GM19463 (cell line): ENCODE measurements around the gene CPT1C.

ENCODE experiments used
- ATAC-seq: cut with Tn5 transposase; IDR thresholded peaks from one replicate; pipeline ENCODE4 v1.9.1; 2021; ENCODE audit warnings: mild to moderate bottlenecking, moderate library complexity; ENCODE audit not compliant: unreplicated experiment

The CPT1C gene

DNA sequence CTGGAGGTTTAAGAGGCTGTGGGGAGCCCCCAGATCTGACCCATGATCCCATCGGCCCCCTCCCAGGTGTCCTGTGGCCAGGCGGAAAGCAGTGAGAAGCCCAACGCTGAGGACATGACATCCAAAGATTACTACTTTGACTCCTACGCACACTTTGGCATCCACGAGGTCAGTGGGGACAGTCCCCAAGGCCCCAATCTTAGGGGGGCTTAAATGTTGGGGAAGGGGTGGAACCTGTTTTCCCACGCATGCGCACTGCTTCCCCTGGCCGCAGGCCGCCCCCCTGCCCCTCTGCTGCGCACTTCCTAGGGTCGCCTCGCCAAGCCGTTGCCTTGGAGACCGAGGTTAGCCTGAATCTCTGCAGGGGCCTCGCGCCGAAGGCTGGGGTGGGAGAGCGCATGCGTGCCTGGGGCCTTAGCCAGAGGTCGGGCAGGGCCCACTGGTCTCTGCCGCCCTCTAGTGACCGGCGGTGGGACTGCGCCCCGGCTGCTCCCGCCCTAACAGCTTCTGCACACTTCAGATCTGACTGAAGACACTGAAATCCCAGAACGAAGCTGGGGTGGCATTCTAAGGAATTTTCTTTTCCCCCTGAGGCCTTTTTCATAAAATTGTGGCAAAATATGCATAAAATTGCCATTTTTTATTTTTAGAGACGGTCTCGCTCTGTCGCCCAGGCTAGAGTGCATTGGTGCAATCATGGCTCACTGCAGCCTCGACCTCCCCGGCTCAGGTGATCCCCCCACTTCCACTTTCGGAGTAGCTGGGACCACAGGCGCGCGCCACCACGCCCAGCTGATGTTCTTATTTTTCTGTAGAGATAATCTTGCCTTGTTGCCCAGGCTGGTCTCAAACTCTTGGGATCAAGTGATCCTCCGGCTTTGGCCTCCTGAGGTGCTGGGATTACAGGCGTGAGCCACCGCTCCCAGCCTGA is 10.2 kb upstream of the CPT1C start:
- ATAC-seq, result no peak

DNA sequence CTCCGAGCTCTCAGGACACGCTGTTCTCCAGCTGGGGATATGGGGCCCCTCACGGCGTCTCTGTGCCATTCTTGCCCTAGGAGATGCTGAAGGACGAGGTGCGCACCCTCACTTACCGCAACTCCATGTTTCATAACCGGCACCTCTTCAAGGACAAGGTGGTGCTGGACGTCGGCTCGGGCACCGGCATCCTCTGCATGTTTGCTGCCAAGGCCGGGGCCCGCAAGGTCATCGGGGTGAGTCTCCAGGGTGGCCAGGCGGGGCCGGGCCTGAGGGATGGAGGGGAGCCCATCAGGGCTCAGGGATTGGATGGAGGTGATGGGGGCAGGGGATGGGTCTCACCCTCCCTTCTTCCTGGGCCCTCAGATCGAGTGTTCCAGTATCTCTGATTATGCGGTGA is 9.1 kb upstream of the CPT1C start:
- ATAC-seq, result no peak

DNA sequence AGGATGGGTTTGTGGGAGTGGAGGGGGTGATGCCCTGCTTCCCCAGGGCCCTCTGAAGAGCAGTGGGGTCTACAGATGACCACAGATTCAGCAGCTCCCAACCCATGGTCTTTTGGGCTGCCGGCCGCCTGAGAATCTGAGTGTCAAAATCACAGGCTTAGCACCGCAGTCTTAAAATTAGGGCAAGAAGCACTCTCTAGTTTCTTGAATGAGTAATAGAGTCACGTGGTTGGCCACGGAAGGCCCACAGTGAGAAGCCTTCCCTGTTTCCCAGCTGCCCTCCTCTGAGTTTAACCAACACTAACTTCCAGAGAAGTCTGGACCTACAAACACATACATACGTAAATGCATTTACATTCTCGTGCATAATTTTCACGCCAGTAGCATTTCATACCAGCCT is 8.6 kb upstream of the CPT1C start:
- no peak for ATAC-seq

DNA sequence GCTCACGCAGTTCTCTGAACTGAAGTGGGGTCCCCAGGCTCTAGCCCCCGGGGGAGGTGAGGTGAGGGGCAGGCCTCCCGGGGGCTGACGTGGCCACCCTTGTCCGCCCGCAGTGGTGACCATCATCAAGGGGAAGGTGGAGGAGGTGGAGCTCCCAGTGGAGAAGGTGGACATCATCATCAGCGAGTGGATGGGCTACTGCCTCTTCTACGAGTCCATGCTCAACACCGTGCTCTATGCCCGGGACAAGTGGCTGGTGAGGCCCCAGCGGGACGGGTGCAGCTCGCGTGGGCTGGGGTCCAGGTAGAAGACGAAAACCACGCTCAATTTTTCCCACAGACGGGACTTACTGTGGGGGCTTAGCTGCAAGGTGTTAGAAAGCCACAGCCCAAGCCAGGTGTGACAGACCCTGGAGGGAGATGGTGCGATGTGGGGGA is 7.1 kb upstream of the CPT1C start:
- no peak for ATAC-seq

DNA sequence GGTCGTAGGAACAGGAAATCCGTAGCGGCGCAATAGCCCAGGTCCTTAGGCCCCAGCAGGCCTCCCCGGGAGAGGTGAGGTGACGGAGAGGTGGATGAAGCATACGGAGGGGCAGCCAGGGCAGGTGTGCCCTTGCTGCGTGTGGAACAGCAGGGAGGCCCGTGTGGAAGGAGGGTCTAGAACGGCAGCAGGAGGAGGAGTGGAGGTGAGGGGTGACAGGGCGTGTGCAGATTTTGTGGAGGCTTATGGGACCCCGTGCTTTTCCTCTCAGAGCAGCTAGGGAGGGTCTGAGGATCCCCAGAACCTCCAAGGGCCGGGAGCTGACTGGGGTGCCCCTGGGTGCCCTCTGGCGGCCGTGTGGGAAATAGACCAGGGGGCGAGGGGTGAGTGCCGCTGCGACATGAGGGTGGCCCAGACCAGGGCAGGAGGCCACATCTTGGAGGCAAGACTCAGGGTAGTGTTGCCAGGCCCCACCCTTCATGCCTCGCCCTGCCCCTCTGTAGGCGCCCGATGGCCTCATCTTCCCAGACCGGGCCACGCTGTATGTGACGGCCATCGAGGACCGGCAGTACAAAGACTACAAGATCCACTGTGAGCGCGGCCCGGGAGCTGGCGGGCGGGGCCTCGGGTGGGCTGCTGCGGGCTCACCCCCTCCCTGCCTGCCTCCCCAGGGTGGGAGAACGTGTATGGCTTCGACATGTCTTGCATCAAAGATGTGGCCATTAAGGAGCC is 6.5 kb upstream of the CPT1C start:
- ATAC-seq, result no peak

DNA sequence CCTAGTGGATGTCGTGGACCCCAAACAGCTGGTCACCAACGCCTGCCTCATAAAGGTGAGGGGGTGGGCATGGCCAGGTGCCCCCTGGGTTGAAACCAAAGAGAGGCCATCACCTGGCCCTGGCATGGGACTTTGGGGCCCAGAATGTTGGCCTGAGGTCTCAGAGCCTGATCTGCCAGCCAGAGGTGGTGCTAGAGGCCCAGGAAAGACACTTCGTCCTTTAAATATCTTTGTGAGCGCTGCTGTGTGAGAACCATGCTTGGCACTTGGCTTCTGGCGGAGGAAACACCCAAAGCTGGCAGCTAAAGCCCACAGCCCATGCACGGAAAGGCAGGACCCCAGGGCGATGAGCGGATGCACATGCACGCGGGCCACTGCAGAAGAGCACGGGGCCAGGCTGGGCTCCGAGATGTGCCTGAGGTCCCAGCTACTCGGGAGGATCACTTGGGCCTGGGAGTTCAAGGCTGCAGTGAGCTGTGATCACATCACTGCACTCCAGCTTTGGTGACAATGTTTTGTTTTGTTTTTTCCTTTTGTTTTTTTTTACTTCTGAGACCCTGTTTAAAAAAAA is 5.8 kb upstream of the CPT1C start:
- no peak for ATAC-seq

DNA sequence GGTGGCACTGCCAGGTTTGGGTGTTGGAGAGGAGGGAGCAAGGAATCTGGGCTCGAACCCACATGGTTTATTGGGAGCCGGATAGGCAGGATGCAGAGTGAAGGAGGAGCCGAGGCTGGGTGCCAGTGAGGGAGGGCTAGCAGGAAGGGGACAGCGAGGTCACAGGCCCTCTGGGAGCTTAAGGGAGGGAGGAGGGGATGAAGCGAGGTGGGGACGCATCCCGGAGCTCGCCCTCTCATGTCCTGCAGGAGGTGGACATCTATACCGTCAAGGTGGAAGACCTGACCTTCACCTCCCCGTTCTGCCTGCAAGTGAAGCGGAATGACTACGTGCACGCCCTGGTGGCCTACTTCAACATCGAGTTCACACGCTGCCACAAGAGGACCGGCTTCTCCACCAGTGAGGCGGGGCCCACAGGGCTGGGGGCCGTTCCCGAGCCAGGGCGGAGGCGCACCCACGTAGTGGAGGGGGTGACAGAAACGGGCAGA is 5.0 kb upstream of the CPT1C start:
- ATAC-seq, result no peak

DNA sequence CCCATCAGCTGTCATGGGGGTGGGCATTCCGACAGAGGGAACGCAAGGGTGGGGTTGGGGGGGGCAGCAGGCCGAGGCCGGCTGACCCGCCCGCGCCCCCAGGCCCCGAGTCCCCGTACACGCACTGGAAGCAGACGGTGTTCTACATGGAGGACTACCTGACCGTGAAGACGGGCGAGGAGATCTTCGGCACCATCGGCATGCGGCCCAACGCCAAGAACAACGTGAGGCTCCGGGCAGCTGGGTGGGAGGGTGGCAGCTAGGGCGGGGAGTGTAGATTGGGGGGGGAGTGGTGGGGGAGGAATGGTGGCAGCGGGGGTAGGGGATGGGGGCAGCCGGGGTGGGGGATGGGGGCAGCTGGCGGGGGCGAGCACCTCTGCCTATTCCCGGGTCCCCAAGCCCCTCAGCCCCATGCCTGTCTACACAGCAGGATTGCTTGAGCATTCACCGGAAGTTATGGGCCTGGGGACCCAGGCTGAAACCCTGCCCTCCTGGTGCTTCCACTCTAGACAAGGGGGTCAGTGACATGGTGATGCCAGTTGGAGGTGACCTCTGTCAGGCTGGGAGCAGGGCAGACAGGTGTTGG is 4.3 kb upstream of the CPT1C start:
- no peak for ATAC-seq

DNA sequence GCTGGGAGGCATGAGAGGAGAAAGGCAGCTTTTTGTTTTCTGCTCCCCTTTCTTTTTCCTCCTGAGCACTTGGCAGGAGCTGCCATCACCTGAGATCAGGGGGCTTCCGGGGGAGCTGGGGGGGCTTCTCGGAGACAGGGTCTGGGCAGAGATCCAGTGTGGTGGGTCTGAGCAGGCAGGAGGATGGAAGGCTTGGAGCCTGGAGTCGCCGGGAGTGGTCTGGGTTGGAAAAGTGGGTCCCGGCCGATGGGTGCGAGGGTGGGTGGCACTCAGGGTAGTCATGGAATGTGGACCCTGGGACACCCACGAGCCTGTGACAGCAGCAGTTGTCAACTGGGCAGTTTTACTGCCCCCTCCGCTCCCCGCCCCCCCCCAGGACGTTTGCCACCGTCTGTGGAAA is 3.8 kb upstream of the CPT1C start:
- no peak for ATAC-seq

DNA sequence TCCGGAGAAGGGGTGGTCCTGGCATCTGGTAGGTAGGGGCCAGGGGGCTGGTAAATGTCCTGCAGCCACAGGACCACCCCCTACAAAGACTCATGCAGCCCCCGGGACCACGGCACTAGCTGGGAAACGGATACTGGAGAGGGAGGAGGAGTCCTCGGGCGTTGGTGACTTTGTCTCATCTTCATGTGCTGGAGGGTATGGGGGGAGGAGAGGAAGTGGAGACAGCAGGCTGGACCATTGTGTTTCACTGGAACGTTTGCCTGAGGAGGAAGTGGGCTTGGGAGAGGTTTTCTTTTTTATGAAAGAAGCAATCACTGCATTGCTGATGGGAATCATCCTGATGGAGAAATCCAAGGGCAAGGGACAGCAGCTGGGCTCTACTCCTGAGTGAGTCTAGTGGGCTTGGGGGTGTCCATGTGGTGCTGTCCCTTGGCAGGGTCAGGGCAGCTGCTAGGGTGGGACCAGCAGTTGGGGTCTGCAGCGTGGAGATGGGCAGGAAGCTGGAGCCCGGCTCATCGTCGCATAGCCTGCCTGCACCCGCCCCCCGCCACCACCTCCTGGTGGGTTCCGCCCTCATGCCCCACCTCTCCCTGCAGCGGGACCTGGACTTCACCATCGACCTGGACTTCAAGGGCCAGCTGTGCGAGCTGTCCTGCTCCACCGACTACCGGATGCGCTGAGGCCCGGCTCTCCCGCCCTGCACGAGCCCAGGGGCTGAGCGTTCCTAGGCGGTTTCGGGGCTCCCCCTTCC is 3.2 kb upstream of the CPT1C start:
- no peak for ATAC-seq

DNA sequence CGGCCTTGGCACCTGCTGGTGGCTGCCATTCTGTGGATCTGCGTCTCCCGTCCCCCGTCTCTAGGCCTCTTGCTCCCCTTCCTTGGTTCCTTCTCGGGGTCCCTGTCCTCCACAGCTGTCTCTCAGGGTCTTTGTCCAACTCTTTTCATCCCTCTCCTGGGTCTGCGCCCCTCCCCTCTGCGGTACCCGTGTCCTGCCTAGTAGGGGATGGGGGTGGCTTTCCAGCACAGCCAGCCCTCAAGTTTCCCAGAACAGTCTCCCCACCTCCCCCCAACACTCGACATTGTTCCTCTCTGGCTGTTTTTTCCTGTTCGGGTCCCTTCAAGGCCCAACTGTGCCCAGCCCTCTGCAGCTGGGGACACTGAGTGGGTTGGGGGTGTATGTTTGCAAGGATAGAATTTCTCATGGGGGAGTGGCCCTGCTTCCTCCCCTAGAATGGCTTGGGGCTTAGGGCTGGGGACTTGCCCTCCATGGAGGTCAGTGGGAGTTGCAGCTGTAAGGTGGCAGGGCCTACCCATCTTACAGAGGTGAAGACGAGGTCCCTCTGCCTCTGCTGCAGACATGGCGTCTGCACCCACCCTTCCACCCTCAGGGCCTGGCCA is 2.3 kb upstream of the CPT1C start:
- ATAC-seq, result no peak

DNA sequence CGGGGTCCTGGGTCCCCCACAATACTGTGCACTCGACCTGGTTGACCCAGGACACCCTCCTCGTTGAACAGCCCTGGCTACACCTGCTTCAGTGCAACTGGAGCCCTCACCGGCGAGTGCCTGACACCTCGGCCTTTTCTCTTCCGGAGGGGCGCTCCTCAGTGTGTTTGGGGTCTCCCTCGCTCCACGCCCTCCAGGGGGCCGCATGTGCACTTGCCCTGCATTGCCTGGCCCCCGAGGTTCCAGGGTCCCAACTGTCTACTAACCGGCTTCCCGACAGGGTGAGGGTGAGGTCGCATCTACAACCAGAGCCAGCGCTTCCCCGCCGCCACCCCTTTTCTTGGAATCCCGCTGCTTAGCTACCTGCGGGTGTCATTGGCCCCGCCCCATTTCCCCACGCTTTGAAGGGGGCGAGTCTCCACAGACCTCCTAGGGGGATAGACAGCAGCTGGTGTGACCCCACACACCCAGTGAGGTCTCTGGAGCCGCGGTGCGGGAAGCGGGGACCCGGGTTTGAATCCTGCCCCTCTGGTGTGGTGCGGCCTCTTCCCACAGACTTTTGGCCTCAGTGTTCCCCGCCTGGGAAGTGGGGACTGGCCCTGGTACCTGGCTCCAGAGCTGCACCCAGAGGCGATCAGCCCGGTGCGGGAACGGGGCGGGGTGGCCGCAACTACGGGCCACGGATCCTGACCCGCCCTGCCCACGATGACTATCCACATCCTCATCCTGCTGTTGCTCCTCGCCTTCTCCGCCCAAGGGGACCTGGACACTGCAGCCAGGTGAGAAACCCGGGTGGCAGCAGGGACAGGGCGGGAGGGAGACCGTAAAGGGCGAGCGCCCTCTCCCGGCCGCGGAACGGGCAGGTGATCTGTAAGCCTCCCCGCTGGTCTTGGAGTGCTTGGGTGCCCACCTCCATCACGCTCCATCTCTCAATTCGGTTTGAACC is 1.5 kb upstream of the CPT1C start, which contains the start of gene ADM5:
TSS of gene ADM5 (plus strand) at position 462 of the 946 bp plus-strand sequence. CDS start at position 706, 244 bp downstream.
- no peak for ATAC-seq

DNA sequence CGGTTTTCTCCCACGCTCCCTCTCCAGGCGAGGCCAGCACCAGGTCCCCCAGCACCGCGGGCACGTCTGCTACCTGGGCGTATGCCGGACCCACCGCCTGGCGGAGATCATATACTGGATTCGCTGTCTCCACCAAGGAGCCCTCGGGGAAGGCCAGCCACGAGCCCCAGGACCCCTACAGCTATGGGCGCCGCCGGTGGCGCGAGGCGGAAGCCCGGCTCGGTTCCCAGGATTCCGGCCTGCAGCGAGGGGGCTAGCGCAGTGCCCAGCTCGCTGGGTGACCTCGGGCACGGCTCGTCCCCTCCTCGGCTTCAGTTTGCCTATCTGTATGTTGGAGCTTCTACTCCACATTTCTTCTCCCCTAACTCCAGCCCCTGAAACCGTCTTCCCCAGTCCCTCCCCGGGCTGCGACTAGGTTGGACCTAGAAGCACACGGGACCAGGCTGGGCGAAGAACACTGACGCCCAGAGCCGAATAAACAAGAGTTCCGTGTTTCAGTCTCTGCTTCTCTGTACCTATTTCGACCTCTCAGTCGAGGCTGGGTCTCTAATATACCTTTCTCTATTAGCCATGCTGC is 749 bp upstream of the CPT1C start:
- no peak for ATAC-seq

DNA sequence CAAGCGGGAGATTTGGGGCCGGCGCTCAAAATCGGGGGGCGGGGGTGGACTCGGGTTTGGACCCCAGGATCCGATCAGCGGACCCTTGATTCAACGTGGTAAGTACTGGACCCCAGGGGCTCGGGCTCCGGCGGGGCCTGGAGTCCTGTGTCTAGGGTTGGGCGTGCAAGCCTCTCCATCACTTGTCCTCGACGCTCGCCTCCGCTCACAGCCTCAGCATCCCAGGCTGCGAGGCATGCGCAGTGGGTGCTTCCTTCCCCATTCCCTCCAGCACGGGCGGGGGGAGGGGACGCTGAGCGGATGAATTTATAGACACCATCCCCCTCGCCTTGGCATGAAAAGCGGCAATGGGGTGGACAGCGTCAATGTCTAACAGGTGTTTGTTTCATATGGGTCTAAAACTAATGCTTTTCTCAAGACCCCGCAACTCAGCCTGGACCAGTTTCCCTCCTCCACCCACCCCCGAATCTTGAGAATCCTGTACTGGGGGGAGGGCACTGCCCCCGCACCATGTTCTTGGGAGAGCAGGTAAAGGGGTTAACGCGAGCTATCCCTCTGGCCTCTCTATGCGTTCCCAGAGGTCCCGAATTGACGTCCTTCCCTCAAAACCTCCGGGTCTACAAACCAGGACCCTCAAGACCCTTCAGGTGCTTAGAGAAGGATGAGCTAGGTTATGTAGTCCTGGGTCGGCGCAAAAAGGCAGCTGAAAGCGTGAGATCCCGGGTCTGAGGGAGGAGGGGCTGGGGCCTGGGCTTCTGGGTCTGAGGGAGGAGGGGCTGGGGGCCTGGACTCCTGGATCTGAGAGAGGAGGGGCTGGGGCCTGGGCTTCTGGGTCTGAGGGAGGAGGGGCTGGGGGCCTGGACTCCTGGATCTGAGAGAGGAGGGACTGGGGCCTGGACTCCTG is 579 bp downstream of the CPT1C start:
- ATAC-seq, result no peak

DNA sequence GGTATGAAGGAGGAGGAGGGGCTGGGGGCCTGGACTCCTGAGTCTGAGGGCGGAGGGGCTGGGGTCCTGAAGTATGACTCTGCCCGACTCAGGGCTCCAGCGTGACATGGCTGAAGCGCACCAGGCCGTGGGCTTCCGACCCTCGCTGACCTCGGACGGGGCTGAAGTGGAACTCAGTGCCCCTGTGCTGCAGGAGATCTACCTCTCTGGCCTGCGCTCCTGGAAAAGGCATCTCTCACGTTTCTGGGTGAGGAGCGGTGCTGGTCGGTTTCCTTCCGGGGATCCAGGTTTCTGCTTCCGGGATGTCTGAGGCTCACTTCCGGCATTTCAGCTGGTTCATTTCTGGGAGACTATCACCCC is 1.2 kb downstream of the CPT1C start:
- ATAC-seq, result no peak

DNA sequence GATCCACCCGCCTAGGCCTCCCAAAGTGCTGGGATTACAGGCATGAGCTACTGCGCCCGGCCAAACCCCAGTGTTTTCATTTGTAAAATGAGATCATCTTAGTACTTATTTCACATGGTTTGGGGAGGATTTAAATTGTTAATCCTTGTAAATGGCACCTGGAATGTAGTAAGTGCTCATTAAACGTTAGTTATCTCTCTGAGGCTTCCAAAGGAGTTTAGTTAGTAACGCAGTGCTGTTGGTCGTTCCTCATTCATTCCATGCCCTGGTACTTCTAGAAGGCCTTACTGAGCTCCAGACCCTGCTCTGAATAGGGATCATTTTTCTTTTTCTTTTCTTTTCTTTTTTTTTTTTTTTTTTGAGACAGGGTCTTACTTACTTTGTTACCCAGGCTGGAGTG is 5.2 kb downstream of the CPT1C start:
- ATAC-seq, result no peak

DNA sequence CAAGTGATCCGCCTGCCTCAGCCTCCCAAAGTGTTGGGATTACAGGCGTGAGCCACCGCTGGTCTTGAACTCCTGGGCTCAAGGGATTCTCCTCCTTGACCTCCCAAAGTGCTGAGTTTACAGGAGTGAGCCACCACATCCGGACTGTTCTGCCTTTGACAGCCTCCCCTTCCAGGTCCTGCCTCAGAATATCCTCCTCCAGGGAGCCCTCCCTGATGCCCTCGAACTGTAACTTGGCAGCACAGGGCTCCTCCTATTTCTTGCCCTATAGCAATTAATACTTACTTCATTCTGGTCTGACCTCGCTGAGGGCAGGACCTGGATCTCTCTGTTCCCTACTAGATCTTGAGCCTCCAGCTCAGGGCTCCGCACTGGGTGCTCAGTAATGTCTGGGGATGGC is 5.9 kb downstream of the CPT1C start:
- ATAC-seq, result no peak

DNA sequence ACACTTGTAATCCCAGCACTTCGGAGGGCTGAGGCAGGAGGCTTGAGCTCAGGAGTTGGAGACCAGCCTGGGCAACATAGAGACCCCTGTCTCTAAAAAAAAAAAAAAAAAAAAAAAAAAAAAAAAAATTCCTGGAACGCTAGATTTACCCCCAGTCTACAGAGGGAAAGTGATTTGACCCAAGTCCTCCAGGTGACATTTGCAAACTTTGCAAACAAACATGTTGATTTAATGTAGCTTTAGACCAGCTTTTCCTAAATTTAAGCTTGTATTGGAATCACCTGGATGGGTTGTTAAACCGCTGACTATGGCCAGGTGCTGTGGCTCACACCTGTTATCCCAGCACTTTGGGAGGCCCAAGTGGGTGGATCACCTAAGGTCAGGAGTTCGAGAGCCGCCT is 8.4 kb downstream of the CPT1C start:
- no peak for ATAC-seq
